Stimulated activated CD4-positive, alpha-beta T cell treated with anti-CD3 and anti-CD28 coated beads, Interleukin-12 subunit alpha, Interleukin-12 subunit beta, amount 100 ng/mL, for 4 hours (primary cell): ENCODE data around the gene KAZN.

Experiments used
- DNase-seq: peaks from one replicate; pipeline ENCODE4 v3.0.0-alpha.2; 2020

KAZN gene

DNA sequence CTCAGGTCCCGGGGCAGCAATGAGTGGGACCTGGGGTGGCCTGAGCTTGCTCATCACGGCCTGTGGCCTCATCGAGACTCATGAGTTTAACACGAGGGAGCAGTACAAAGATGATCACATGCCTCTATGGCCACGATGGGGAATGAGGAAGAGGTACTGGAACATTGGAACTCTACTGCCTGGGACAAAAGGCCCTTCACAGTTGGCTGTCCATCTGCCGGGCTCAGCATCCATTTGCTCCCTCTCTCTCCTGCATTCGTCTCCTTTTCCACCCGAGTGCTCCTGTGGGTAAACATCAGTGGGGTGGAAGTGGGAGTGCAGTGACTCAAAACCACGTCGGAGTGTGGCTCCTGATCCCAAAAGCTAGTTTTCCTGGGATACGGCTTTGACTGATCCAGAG is 124.9 kb downstream of the KAZN start:
- no peak for DNase-seq

DNA sequence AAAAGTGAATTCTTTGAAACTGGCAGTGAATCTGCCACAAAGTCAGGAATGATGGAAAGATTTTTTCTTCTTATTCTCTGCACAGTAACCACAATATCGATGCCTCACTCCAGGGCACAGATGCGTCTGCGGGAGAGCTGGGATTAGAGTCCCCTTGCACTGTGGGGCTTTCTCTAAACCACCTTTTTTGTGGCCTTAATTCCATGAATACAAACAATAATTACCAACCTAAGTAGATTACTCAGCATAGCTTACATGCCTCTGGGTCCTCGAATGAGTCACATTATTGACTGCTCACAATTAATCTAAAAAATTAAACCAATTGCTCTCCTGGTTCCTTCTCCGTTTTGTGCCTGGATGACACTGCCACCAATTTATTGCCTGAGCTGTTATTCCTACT is 125.8 kb downstream of the KAZN start:
- DNase-seq = no peak

DNA sequence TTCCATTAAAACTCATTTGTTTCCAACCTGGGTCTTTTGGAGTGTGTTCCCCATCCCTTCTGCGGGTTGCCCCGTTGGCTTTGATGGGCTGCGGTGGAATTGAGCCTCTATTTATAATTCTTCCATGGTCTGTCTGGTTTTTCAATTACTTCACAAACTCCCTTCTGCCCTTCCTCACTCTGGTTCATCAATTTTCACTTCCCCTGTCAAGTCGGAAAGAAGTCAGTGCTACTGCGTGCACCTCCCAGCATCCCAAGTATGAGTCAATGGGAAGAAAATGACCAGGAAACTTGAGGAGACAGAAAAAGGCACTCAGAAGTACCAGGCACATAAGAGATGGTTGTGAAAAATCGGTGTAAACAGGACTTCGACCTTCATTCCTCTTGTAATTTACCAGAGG is 126.2 kb downstream of the KAZN start:
- DNase-seq = no peak

DNA sequence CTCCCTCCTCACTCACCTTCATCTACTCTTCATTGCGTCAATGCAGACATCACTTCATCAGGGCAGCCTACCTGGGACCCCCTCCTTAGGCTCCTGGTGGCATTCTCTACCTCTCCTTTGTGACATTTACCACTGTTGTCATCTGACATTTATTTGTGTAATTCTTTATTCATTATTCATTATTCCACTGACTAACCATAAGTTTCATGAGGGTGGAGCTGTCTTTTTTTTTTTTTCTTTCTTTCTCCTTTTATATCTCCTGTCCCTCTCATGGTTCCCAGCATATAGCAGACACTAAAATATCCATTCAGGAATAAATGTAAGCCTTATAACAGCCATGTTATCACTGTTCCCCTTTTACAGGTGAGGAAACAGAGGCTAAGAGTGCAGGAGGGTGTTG is 126.8 kb downstream of the KAZN start:
- no peak for DNase-seq

DNA sequence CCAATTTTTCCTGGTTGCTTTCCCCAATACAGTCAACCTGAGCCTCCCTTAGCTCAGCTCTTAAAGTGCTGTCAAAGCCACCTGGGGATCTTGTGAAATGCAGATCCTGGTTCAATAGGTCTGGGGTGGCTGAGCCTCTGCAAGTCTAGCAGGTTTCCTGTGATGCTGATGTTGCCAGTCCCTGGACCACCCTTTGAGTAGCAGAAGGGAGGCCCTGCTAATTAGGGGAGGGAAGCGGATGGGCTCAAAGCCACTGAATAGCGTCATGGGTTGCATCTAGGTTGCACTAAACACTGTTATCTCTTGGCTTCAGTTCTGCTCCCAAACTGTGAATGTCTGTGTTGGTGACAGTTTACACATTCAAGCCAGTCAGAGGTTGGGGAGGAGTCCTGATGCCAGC is 127.2 kb downstream of the KAZN start:
- no peak for DNase-seq

DNA sequence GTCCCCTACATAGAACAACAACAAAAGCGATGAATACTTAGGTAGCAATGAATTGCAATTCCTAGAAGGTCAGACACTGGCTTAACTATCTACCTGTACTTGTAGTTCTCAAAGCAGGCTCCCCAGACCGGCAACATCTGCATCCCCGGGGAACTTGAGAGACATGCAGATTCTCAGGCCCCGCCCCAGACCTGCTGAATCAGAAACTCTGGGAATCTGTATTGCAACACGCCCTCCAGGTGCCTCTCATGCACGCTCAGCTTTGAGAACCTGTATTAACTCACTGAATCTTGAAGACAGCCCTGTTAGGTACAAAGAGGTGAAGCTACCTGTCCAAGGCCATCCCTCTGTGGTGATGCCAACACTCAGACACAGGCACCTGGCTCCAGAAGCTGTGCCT is 128.1 kb downstream of the KAZN start:
- DNase-seq = no peak

DNA sequence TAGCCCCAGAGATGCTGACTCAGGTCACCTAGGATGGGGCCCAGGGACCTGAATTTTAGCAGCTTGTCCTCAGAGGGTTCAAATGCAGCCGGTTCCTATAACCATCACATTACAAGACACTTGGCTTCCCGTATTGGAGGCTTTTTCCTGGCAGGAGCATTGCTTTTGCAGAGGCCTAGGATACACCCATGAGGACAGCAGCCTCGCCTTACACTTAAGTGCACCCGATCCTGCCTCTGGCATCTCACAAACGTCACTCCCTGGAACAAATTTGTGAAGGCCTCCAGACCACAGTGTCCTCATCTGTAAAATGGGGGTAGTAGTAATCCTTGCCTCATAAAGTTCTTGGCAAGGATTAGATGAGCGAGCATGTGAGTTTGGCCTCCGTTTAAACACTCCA is 130.0 kb downstream of the KAZN start:
- no peak for DNase-seq

DNA sequence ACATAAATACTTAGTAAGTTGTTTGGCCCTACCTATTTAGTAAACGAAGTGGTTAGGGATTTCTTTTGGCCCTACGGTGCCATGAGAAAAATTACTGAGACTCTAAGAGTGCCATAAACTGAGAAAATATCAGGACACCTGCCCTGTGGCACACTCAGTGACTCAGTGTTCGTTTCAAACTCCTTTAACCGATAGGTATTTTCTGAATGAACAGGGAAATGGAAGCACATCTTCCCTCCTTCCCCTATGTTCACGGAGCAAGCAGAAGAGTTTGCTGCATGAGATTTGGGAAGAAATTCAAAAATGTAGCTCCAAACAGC is 134.2 kb downstream of the KAZN start:
- DNase-seq = no peak

DNA sequence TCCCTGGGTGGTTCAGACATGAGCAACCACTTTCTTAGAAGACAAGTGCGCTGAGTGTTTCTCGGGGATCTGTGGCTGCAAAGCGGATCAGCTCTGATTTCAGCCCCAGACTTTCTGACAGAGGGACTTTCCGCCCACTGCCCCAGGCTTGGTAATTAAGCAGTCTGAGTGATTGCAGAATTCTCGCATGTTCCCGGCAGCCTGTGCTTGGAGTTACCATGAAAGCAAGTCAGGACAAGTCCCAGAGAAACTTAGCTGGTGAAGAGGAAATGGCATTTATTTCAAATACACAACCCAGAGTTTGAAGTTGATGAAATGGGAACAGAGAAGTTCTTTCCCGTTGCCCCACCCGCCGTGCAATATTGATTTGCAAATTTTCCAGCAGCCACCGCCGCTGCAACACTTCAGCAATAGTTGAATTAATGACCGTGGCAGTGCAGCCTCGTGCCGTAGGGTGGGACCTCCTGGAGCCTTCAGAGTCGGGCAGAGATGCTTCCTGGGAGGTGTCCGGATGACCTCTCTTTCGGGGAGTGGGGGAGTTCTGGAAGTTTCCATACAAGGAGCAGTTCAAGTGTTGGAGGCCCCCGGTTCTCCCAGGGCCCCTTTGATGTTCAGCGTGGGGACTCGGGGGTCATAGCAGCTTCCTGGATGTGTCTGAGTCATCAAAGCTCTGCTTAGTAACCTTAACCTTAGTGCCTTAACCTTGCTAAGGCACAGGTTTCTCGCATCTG is 134.7 kb downstream of the KAZN start:
- DNase-seq = no peak

DNA sequence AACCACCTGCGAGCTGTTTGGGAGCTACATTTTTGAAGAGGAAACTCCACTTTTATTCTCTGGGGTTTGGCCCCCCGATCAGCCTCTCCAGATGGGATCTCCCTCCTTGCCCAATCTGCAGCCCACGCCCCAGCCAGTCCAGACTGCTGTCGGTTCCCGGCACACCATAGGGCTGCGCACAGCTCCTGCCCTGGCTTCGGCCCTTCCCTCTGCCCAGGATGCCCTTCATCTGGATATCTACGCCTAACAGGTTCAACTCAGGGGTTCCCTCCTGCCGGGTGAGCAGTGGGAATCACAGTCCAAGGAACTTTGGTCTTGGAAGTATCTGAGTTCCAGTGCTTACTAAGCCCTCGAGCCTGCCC is 135.3 kb downstream of the KAZN start:
- DNase-seq = no peak

DNA sequence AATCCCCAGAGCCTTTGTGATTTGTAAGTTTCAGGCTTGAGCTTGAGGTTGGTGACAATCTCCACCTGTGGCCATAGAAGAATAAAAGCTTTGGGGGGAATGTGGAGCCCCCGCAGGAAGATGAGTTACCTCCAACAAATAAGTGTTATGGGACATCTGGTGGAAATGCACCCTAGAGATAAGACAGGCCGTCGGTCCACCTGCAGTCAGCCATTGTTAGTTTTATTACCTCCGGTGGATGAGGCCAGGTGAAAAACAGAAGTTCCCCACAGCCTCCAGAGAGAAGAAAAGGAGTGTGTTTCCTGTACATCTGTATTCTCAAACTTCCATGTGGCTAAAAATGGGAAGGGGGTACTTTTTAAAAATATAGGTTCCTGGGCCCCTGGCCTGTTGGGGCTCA is 137.4 kb downstream of the KAZN start:
- no peak for DNase-seq

DNA sequence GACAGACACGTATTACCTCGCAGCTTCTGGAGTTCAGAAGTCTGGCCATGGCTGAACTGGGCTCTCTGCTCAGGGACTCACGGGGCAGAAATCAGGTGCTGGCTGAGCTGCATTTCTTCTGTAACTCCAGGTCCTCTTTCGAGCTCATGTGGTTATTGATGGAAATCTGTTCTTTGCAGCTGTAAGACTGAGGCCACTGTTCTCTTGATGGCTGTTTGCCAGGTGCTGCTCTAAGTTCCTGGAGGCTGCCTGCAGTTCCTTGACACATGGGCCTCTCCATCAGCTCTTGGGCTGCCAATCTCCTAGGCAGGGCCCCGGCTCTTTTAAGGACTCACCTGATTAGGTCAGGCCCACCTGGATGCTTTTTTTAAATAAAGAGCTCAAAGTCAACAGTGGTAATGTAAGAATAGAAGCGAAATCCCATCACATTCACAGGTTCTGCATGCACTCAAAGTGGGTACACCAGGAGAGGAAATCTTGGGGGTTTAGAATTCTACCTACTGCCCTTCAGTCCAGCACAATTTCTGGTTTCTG is 139.1 kb downstream of the KAZN start:
- no peak for DNase-seq

DNA sequence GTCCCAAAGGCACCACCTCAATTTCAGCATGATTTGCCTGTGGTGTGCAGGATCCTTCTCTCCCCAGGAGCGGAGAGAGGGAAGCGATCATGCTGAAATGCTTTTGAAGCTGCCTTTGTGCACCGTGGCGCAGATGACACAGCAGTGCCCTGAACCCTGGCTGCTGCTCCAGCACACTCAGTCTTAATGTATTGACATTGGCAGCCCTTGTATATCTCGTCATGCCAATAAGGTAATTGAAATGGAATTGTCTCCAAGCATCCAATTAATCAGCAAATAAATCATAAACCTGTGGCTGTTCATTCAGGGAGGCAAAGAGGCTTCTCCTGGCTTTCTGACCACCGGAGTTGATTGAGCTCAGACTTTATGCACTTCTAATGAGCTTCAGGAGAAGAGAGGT is 139.8 kb downstream of the KAZN start:
- no peak for DNase-seq

DNA sequence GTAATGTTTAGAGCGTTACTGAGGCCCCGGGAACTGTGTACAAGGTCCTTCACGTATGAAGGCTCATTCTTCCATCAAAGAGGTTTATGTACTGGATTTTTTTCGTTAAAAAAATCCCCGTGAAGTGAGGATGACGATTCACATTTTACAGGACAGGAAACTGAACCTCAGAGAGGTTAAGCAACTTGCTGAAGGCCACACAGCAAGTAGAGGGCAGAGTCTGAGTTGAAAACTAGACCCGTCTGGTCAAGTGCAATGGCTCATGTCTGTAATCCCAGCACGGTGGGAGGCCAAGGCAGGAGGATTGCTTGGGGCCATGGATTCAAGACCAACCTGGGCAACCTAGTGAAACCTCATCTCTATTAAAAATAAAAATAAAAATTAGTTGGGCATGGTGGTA is 140.2 kb downstream of the KAZN start:
- DNase-seq = no peak

DNA sequence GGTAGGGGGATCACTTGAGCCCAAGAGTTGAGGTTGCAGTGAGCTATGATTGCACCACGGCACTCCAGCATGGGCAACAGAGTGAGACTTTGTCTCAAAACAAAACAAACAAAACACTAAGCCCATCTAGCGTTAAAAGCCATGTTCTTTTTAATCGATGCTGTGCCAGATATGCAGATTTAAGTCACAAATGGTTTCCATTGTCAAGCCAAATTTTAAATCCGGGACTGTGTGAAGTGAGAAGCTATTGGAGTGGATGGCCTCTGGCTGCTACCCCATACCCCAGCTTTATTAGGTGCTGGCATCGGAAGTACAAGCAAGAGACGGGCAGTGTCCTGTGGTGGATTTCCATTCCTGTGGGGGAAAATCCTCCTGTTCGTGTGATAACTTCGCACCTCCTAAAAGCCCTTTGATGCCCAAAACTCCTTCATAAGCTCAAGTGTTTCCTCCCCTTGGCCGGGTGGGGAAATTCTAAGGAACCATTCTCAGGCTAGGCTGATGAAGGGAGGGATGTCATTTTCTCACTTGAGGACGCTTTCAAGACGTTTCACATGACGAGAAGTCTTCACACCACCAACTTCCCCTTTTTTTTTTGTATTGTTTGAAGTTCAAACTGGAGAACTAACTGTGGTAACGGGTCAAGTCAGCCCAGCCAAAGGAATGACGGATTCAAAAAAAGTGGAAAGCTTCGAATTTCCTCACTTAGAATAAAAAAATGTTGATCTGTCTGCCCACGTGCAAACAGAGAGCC is 140.8 kb downstream of the KAZN start:
- no peak for DNase-seq

DNA sequence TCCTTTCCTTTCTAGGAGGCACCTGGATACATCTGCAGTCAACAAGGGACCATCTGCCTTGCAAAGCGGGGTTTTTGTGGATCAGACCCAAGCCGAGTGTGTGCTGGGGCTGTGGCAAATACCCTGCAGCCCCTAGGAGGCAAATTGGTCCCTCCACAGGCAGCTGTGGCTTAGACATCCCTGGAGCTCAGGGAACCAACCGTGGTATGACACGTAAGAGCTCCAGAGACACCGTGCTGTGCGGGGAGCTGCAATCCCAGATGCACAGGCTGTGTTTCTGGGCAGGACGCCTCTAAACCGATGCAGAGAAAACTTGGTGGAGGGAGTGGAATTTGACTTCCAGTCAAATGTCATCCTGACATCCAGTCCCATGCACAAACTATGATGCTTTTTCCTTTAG is 141.5 kb downstream of the KAZN start:
- DNase-seq = no peak

DNA sequence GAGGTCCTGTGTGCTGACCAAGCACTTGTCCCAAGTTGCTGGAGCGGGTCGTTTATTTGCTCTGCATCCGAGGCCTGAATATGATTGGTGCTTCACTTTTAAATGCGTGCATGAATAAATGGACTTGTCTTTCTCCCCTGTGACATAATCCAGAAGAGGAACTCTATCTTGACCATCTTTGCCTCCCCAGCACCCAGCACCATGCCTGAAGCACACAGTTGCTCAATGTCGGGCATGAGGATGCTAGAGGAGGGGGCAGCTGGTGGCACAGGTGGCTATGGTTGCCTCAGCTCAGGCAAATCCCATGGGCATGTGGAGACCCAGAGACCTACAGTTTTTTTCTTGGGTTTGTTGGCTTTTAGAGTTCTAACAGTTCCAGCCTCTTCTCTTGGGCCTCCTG is 142.6 kb downstream of the KAZN start:
- DNase-seq = no peak

DNA sequence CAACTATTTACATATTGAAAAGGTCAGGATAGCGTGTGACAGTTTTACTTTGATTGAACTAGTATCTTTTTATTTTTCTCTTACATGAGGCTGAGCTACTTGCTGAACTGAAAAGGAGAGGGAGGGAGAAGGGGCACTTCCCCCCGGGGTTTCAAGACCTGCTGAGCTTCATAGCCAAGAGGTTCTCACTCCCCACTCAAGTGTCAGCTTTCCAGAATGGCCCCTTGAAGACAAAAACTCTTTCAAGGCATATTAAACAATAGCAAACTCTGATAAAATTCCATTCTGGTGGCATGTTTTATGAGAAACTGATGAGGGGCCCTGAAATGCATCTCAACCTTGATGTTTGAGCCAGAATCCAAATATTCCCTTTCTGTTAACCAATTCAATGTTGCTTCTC is 143.0 kb downstream of the KAZN start:
- DNase-seq = no peak

DNA sequence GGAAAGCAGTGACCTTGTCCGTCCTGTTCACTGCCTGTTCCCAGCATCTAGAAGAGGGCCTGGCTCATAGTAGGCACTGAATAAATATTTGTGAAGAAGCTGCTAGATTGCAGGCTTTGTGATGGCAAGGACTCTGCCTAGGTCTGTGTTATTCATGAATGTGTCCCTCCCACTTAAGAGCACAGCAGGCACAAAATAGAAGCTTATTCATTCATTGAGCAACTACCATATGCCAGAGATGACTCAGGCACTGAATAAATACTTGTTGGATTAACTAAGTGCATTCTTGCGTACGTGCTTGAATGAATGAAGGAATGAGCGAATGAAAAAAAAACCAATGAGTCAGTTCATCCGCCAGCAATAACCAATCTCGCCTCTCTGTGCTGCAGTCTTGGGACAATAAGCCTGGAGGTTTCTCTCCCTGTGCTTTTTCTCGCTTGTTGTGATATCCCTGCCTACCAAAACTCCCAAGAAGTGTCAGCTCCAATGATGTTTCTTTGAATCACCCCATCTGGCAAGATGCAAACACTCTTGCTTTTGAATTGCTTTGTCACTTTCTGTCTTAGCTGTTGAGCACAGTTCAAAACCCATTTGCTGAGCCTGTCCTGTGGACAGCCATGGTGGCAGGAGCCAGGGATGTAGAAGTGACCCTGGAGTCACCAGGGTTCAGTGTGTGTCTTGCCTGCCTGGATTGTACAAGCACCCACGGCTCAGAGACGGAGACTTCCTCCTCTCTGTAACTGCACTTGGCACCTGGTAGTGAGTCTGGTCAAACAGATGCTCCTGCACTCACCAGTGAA is 143.9 kb downstream of the KAZN start:
- no peak for DNase-seq

DNA sequence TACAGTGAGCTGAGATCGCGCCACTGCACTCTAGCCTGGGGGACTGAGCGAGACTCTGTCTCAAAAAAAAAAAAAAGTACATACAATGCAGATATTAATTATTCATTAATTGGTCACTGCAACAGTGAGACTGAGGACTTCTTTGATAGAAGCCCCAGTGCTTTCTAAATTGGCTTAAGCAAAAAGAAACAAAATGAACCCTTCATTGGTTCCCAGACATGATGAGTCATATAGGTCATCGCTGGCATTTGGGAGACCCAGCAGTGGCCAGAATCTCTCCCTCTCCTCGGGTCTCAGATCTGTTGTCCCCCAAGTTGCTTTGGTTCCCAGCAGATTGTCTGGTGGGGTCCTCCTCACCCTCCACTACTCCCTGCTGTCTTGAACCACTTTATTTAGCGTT is 144.9 kb downstream of the KAZN start:
- DNase-seq = no peak

DNA sequence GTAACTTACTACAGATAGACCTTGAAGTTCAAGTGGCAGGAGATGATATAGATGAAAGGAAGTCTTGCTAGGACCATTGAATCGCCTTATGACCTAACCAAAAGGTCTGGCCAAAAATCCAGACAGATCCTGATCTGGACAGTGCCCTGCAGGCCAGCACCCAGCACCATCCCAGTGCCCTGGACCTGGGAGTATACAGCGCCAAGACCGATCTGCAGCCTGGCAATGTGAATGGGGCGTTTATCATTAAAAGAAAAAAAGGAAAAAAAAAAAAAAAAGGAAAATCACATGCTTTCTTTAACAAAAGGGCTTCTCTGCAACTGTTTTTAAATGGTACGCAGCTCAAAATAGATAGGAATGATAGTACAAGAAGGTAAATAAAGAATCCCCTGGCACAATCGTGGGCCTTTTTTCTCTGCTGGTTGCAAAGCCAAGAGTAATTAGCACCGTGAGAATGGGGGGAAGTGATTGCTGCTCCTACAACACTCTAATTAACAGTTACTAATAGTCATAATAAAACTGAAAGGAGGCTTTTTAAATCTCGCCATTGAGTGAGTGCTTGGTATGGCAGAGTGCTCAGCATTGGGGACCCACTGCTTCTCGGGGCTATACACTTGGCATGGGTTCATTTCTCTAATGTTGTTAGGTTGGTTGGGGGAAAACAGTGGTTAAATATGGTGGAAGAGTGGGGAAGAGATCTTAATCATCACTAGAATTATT is 146.7 kb downstream of the KAZN start:
- DNase-seq = no peak

DNA sequence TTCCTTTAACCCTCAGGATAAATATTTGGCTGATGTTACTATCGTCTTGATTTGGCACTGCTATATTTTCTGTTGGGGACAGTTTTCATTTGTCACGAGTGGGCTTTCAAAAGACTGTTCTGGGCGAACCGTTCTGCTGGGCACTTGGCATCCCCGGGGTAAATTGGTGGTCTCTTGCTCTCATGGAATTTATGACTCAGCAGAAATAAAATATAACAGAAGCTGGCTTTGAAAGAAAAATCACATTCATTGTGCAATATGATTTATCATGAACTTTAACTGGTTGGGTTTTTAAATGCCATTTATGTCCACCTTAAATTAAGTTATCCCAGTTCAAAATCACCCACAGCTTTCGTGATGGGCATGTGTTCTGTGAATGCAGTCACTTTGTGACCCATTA is 147.3 kb downstream of the KAZN start:
- DNase-seq = no peak

DNA sequence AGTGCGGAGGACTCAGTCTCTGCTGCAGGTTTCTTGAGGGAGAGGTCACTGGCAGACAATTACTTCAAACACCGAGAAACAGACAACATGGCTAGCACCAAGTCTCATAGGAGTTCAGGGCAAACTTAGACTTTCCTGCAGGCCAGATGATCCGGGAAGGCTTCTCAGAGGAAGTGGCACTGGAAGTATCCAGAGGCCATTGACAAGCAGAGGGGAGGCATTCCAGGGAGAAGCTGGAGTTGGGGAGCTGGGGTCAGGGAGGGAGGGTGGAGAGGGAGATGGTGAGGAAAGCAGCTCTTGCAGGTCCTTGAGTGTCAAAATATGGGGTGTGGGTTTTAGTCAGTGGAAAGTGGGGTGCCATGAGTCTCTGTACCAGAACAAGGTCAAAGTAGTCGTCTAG is 147.9 kb downstream of the KAZN start:
- DNase-seq = no peak
